ENCODE data around the gene MYOD1.

MYOD1 gene

DNA sequence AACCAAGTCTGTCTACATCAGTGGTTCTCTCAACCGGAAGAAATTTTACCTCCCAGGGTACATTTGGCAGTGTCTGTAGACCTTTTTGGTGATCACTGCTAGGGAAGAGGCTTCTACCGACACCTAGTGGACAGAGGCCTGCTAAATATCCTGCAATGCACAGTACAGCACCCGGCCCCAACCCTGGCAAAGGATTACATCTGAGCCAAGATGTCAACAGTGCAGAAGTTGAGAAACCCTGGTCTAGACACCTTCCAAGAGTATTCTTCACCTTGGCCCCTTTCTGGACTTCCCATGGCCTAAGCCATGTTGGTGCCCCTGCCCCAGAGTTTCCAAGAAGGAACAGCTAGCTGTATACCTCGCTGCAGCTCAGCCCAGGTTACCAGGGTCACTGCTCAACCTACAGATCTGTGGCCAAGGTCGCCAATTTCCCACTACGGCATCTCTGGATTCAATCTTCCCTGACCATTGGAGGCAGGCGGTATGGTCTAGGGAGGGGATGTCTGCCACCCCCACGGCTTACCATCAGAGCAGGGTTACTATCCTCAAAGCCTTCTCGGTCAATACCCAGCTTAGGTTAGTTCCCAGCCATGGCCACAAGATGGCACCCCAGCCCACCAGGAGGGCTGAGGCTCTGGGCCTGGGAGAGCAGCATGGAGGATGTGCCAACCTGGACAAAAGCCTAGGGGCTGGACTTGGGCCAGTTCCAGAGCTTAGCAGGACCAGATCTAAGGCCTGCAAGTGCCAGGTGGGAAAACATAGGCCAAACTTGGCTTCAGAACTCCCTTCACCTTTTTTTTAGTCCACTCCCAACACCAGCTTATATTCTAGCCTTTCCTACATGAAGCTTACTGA is 11.5 kb downstream of the MYOD1 start:
- in situ Hi-C loops (cut with MboI; ENCODE audit: low pct_unique_long_range_greater_than_20kb, low sequenced_read_pairs, unreplicated experiment), result no loop called here
- peak; percentile 91 for DNase-seq (ENCODE audit: low spot score)
- TF ChIP-seq, protein P1, sequence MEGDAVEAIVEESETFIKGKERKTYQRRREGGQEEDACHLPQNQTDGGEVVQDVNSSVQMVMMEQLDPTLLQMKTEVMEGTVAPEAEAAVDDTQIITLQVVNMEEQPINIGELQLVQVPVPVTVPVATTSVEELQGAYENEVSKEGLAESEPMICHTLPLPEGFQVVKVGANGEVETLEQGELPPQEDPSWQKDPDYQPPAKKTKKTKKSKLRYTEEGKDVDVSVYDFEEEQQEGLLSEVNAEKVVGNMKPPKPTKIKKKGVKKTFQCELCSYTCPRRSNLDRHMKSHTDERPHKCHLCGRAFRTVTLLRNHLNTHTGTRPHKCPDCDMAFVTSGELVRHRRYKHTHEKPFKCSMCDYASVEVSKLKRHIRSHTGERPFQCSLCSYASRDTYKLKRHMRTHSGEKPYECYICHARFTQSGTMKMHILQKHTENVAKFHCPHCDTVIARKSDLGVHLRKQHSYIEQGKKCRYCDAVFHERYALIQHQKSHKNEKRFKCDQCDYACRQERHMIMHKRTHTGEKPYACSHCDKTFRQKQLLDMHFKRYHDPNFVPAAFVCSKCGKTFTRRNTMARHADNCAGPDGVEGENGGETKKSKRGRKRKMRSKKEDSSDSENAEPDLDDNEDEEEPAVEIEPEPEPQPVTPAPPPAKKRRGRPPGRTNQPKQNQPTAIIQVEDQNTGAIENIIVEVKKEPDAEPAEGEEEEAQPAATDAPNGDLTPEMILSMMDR (IDR thresholded peaks at IDR 0.05; ENCODE audit: extremely low read depth, insufficient read depth, missing control alignments), result peak; percentile 95

DNA sequence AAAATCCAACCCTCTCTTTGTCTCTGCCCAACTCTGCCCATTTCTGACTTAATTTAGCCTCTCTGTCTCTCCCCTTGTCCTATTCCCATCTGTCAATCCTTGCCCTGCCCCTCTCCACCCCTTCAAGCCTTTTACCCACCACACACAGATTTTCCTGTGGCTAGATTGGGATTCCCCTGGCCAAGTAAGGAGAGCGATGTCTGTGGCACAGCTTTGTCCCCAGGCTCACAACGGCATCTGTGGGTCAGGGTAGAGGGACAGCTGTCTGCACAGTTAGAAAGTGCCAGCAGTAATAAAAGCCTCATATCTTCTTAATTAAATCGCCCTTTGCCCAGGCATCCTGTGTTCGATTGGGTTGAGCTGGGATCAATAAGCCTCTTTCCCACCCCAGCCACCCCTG is 13.9 kb downstream of the MYOD1 start:
- in situ Hi-C loops (cut with MboI; ENCODE audit: low pct_unique_long_range_greater_than_20kb, low sequenced_read_pairs, unreplicated experiment), result no loop called here
- DNase-seq (ENCODE audit: low spot score), result no peak
- TF ChIP-seq, protein P1 (IDR thresholded peaks at IDR 0.05; ENCODE audit: extremely low read depth, insufficient read depth, missing control alignments), result no peak

DNA sequence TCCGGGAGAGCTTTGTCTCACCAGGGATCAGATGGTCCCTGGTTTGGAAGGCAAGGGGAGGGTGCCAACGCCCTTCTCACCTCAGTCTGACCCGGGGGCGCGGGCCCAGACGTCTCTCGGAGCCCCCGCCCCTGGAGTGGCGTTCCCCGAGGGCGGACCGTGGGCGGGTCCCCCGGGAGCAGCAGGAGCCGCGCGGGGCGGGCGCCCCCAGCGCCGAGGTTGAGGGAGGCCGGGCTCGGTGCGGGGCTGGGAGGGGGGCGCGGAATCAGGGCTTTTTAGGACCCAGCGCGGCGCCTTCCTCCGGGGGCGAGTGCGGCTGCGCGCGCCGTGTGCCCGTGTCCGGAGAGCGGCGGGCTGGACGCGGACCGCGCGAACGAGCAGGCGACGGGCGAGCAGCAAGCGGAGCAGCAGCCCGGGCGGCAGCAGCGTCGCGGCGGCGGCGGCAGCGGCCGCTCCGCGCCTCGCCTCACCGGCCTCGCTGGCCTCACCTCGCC is 15.1 kb downstream of the MYOD1 start, which contains the start of gene KCNC1:
Gene KCNC1, plus strand, starts transcription at position 364 of the 494 bp plus-strand sequence. CDS start 1,222 bp downstream, outside the sequence.
- DNase-seq (ENCODE audit: low spot score), result peak; percentile 67
- TF ChIP-seq, protein P1 (IDR thresholded peaks at IDR 0.05; ENCODE audit: extremely low read depth, insufficient read depth, missing control alignments), result no peak
- in situ Hi-C loops (cut with MboI; ENCODE audit: low pct_unique_long_range_greater_than_20kb, low sequenced_read_pairs, unreplicated experiment), result no loop called here

GRCh38 chr11:17734986-17735817 is 15.8 kb downstream of the MYOD1 start:
- in situ Hi-C loops (cut with MboI; ENCODE audit: low pct_unique_long_range_greater_than_20kb, low sequenced_read_pairs, unreplicated experiment), result no loop called here
- peak; percentile 88 for DNase-seq (ENCODE audit: low spot score)
- TF ChIP-seq, protein P1 (IDR thresholded peaks at IDR 0.05; ENCODE audit: extremely low read depth, insufficient read depth, missing control alignments), result no peak

GRCh38 chr11:17735818-17736578 is 16.6 kb downstream of the MYOD1 start:
- in situ Hi-C loops (cut with MboI; ENCODE audit: low pct_unique_long_range_greater_than_20kb, low sequenced_read_pairs, unreplicated experiment), result no loop called here

More at GRCh38 chr11:17735818-17736578, 16.6 kb downstream of the MYOD1 start:
- TF ChIP-seq, protein P1 (IDR thresholded peaks at IDR 0.05; ENCODE audit: extremely low read depth, insufficient read depth, missing control alignments), result no peak
- no peak for DNase-seq (ENCODE audit: low spot score)

Measured in GM13977 (cell line).